Psoas muscle (tissue), 8 donors: Measurements from ENCODE around the gene CLMN. TPM values are rescaled to one million over a fixed set of nuclear protein-coding genes. Genes with fewer than 3 reads are reported as not detected.
A peak's percentile ranks its signal among the peaks of the same experiment; 100 is the strongest.

Experiments used
- ATAC-seq, 4 donors: fragments of 200-7000 bp; cut with Tn5 transposase; one replicate each; pipeline ENCODE4 v1.9.1; 2020; ENCODE audit warnings: moderate library complexity in 3 of 4, mild to moderate bottlenecking in 2 of 4
- DNase-seq, 2 donors: peaks; one replicate each; pipeline ENCODE4 v3.0.0-alpha.2; 2020
- H3K27ac ChIP-seq: fragments of 200-600 bp; one replicate; pipeline ENCODE4 v1.8.0; 2022
- H3K27me3 ChIP-seq, 3 donors: fragments of 200-600 bp in 1 of 3; one replicate each; pipeline versions ENCODE4 v1.6.1 to v1.8.0; 2013 to 2022; ENCODE audit warnings: low read length in 2 of 3, mild to moderate bottlenecking in 2 of 3, moderate library complexity in 1 of 3; ENCODE audit not compliant: insufficient read depth in 3 of 3
- H3K36me3 ChIP-seq, 2 donors: fragments of 200-600 bp in 1 of 2; one replicate each; pipeline versions ENCODE4 v1.6.1 to v1.8.0; 2013 to 2022; ENCODE audit warnings: low read depth in 1 of 2, mild to moderate bottlenecking in 1 of 2, moderate library complexity in 1 of 2; ENCODE audit not compliant: insufficient read depth in 1 of 2
- H3K4me1 ChIP-seq: fragments of 200-600 bp; one replicate; pipeline ENCODE4 v1.8.0; 2022
- H3K4me3 ChIP-seq: fragments of 200-600 bp; one replicate; pipeline ENCODE4 v1.8.0; 2022; ENCODE audit warnings: mild to moderate bottlenecking
- H3K9me3 ChIP-seq: fragments of 200-600 bp; one replicate; pipeline ENCODE4 v1.8.0; 2022
- WGBS, 3 donors: extraction: QIAGEN DNeasy Blood & Tissue Kit; methylation state at CpG; one replicate each; pipeline versions ENCODE4 v1.1.6 to v1.1.7; 2013; 5-methylcytosine and 5-hydroxymethylcytosine counted together
- intact Hi-C, 2 donors: fragments of 100-400 bp; cut with DNase I; formaldehyde crosslinking; loops; one replicate each; pipeline versions ENCODE4 v1.11.0 to v1.14.2; 2022
- polyA plus RNA-seq, 3 donors: library from polyadenylated mRNA; stranded (reverse); fragments of 200-250 nt; gene quantifications; one replicate each; pipeline ENCODE4 v1.2.3, GENCODE V29; 2013
- total RNA-seq, 4 donors: library from RNA; stranded (reverse); fragmentation: NEBNext Ultra II Directional in 2 of 4; extraction: Animal tissue kit (Norgen Biotek cat#: 25700) in 2 of 4; gene quantifications; one replicate each; pipeline versions ENCODE4 v1.2.1 to v1.2.4, GENCODE V29; 2021 to 2023
- TF ChIP-seq, protein P1 (sequence below): fragments of 200-600 bp; IDR thresholded peaks from one replicate; pipeline ENCODE4 v1.8.0; 2022; ENCODE audit warnings: antibody characterized with exemption
- donor health status: healthy with polysubstance abuse.
- donor health status: DM: no; HTN: no; CAD: no; lungs with moderate emphysema.
- donor health status: Bipolar disorder and iron deficiency.
- donor health status: healthy.
- donor health status: DM: yes; HTN: yes; CAD: no.
- donor health status: DM: no; HTN: no; CAD: no.
- donor health status: DM: no; HTN: no; CAD: no.
- donor health status: DM: yes; HTN: yes; CAD: no.

CLMN gene
- total and polyA plus RNA-seq, 7 donors, result 1.7 to 9.6 (median 3.9) TPM

DNA sequence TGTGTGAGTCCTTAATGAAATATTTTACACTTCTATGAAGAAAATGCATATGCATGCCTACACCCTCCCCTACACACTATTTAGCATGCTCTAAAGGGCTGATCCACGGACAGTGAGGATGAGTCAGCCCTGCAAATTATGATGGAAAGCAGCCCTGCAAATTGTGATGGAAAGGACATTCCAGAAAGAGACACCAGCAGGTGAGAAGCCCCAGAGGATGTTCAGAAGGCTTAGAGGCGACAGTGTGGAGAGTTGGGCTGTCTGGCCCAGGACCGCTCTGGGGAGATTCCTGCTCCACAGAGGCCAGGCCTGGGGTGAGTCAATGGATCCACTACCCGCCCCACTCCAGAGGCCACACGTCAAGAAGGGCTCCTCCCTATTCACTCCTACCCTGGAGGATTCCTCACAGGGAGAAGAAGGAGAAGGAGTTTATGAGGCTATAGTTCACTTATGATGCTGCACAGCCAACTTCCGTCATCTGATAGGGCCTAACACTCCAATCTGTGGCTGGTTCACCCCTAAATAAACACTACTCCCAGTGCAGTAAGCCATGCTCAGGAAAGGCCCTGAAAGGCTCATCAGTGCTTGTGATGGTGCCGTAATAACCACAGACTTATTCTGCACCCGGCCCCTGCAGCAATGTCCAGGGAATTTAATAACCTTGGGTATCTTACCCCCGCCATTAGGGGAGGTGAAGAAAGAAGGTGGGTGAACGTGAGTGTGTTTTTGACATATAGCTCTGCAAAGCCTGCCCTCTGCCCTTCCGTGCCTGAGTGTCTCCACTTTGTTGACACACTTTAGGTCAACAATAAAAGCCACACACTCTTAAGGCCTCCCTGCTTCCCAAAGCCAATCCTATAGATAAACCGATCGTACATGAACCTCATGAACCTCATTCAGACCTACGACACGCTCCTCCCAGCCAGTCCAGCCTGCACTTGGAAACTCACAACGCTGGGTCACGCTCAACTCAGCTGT lies 46.4 kb downstream of the CLMN start:
- Histone ChIP-seq H3K4me1 (no peaks in the 10 kb centered on the region), H3K36me3 (no peaks in the 10 kb centered on the region), H3K27ac (no peak overlapping the region), H3K27me3 (no peaks in the 10 kb centered on the region), H3K9me3 (no peaks in the 10 kb centered on the region), H3K4me3 (no peak overlapping the region)
- intact Hi-C loops, result no loop called here
- ATAC-seq, result no peak
- DNase-seq, result no peak
- TF ChIP-seq, protein P1, sequence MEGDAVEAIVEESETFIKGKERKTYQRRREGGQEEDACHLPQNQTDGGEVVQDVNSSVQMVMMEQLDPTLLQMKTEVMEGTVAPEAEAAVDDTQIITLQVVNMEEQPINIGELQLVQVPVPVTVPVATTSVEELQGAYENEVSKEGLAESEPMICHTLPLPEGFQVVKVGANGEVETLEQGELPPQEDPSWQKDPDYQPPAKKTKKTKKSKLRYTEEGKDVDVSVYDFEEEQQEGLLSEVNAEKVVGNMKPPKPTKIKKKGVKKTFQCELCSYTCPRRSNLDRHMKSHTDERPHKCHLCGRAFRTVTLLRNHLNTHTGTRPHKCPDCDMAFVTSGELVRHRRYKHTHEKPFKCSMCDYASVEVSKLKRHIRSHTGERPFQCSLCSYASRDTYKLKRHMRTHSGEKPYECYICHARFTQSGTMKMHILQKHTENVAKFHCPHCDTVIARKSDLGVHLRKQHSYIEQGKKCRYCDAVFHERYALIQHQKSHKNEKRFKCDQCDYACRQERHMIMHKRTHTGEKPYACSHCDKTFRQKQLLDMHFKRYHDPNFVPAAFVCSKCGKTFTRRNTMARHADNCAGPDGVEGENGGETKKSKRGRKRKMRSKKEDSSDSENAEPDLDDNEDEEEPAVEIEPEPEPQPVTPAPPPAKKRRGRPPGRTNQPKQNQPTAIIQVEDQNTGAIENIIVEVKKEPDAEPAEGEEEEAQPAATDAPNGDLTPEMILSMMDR, result no peak
- WGBS, 3 donors, result 81 to 84% (median 83%) methylated on average over 17 of the region's 17 CpGs

DNA sequence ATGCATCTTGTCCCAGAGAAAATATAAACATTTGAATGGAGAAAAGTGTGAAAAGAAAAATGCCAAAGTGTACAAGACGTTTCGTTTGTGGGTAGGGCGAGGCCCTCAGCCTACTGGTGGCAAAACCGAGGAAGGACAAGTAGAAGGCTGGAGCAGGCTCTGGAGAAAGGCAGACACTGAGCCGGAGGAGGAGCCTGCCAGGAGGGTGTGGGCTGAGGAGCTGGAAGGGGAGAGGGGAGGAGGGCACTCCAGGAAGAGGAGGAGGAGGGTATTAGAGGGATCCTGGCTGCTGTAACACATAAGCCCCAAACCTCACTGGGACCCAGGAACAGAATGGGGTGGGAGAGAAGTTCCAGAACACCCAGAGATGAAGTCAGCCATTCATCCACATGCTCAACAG lies 47.7 kb downstream of the CLMN start:
- TF ChIP-seq, protein P1, result no peak
- 79 to 86% (median 85%) methylated on average over 5 of the region's 5 CpGs for WGBS, 3 donors
- Histone ChIP-seq H3K4me3 (no peak overlapping the region), H3K27ac (no peak overlapping the region), H3K36me3 (no peaks in the 10 kb centered on the region), H3K27me3 (no peaks in the 10 kb centered on the region), H3K4me1 (no peaks in the 10 kb centered on the region), H3K9me3 (peaks cover 4% of the 10 kb centered on the region)
- intact Hi-C loops, result no loop called here
- DNase-seq (no peak), ATAC-seq (no peak)

DNA sequence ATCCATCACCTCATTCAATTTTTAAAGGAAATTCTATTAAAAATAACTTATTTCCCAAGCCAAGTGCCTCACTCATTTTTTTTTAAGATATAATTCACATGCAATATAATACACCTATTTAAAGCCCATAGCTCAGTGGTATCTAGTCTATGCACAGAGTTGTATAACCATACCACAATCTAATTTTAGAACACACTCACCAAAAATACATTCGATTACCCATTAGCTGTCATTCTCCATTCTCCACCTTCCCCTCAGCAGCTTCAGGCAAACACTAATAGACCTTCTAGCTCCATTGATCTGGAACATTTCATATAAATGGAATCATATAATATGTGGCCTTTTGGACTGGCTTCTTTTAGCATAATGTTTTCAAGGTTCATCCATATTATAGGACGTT lies 49.5 kb downstream of the CLMN start:
- intact Hi-C loops, result no loop called here
- TF ChIP-seq, protein P1, result no peak

DNA sequence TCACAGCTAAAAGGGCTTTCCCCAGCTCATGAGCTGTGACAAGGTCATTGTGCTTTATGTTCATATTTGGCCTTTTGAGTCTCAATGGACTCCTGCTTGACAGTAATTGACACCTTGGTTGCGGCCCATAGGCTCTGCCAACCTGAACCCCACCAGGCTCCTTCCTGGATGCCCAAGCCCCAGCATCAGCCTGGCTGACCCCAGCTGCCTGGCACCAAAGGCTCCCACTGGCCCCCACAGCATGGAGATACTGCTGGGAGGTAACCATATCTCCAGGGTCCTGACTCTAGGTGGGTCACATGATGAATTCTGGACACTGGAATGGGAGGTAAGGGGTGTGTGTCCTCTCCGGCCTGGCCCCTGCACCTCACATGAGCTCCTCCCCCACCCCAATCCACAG lies 50.2 kb downstream of the CLMN start:
- no peaks in the 10 kb centered on the region for H3K36me3 ChIP-seq
- DNase-seq (no peak), ATAC-seq (no peak)
- TF ChIP-seq, protein P1, result no peak
- no peak overlapping the region for H3K27ac ChIP-seq
- no peak overlapping the region for H3K4me3 ChIP-seq
- intact Hi-C loops, result no loop called here
- peaks cover 4% of the 10 kb centered on the region for H3K9me3 ChIP-seq
- no peaks in the 10 kb centered on the region for H3K27me3 ChIP-seq
- no peaks in the 10 kb centered on the region for H3K4me1 ChIP-seq
- 89 to 100% (median 97%) methylated on average over 2 of the region's 2 CpGs for WGBS, 3 donors

More for the DNA sequence above, 49.5 kb downstream of the CLMN start:
- Histone ChIP-seq H3K27me3 (no peaks in the 10 kb centered on the region), H3K4me3 (no peak overlapping the region), H3K27ac (no peak overlapping the region), H3K9me3 (peaks cover 4% of the 10 kb centered on the region), H3K36me3 (no peaks in the 10 kb centered on the region), H3K4me1 (no peaks in the 10 kb centered on the region)
- ATAC-seq (peak in 1 of 4 donors; percentile 43), DNase-seq (no peak)
- 54 to 78% (median 58%) methylated on average over 2 of the region's 2 CpGs for WGBS, 3 donors
